K562 (cell line): ENCODE measurements around the gene NQO2. TPM values are rescaled to one million over a fixed set of nuclear protein-coding genes. Genes with fewer than 3 reads are reported as not detected.

Experiments
- ATF1 ChIP-seq, 2 experiments: fragments of 450-650 bp in 1 of 2; IDR thresholded peaks; 2 replicates each; pipeline ENCODE4 v1.6.1; 2016; ENCODE audit warnings: missing compliant biosample characterization in 1 of 2, missing genetic modification characterization in 1 of 2
- BDP1 ChIP-seq: IDR thresholded peaks from 3 replicates; pipeline ENCODE4 v1.6.1; 2011; ENCODE audit not compliant: insufficient read length, insufficient read depth
- COPS2 ChIP-seq: fragments of 450-650 bp; conservative IDR thresholded peaks from 2 replicates; pipeline ENCODE4 v1.6.1; 2016; ENCODE audit warnings: mild to moderate bottlenecking, moderate library complexity
- CREB5 ChIP-seq: fragments of 250-450 bp; sonication (Bioruptor Pico); IDR thresholded peaks from 2 replicates; pipeline ENCODE4 v1.5.0; 2020; ENCODE audit warnings: mild to moderate bottlenecking
- GABPA ChIP-seq: fragments of 200-800 bp; sonication (Bioruptor generic); conservative IDR thresholded peaks from 2 replicates; pipeline ENCODE4 v1.6.1; 2016; ENCODE audit warnings: low read depth, missing genetic modification characterization, missing compliant biosample characterization
- HCFC1 ChIP-seq: IDR thresholded peaks from 2 replicates; pipeline ENCODE4 v1.6.1; 2012; ENCODE audit warnings: low read depth, low read length, improper control_type of control experiment
- HNRNPL ChIP-seq: fragments of 200-400 bp; formaldehyde crosslinking; IDR thresholded peaks from 2 replicates; pipeline ENCODE4 v1.6.1; 2017; ENCODE audit warnings: low read depth, mild to moderate bottlenecking, low read length
- HSF4 ChIP-seq: fragments of 250-450 bp; sonication (Bioruptor Pico); IDR thresholded peaks from 2 replicates; pipeline ENCODE4 v2.1.2; 2022; ENCODE audit warnings: mild to moderate bottlenecking, moderate library complexity, borderline replicate concordance
- MBD1 ChIP-seq: fragments of 250-450 bp; sonication (Bioruptor Pico); IDR thresholded peaks from 2 replicates; pipeline ENCODE4 v1.8.0; 2022; ENCODE audit warnings: inconsistent platforms
- MECOM ChIP-seq: fragments of 250-450 bp; sonication (Bioruptor Pico); IDR thresholded peaks from 2 replicates; pipeline ENCODE4 v1.8.0; 2022; ENCODE audit warnings: inconsistent platforms
- MXD1 ChIP-seq: fragments of 250-450 bp; sonication (Bioruptor Pico); IDR thresholded peaks from 2 replicates; pipeline ENCODE4 v1.8.0; 2021; ENCODE audit warnings: borderline replicate concordance, mild to moderate bottlenecking, moderate library complexity; ENCODE audit not compliant: poor library complexity, severe bottlenecking
- NBN ChIP-seq: fragments of 450-650 bp; IDR thresholded peaks from 2 replicates; pipeline ENCODE4 v1.6.1; 2016; ENCODE audit warnings: low read depth, mild to moderate bottlenecking
- PCBP1 ChIP-seq: fragments of 200-400 bp; formaldehyde crosslinking; IDR thresholded peaks from 2 replicates; pipeline ENCODE4 v1.6.1; 2018; ENCODE audit warnings: mild to moderate bottlenecking, low read depth, low read length; ENCODE audit not compliant: poor library complexity, severe bottlenecking
- POLR2AphosphoS2 ChIP-seq: IDR thresholded peaks from 2 replicates; pipeline ENCODE4 v1.6.1; 2012; ENCODE audit warnings: low read length, improper control_type of control experiment
- RBM17 ChIP-seq: fragments of 200-400 bp; formaldehyde crosslinking; IDR thresholded peaks from 2 replicates; pipeline ENCODE4 v1.6.1; 2017; ENCODE audit warnings: low read depth, mild to moderate bottlenecking, low read length, borderline replicate concordance
- SMARCB1 ChIP-seq: IDR thresholded peaks from 2 replicates; pipeline ENCODE4 v1.6.1; 2011; ENCODE audit warnings: improper control_type of control experiment, low read depth; ENCODE audit not compliant: insufficient read length
- TCF3 ChIP-seq: sonication (generic); formaldehyde crosslinking; IDR thresholded peaks from 2 replicates; pipeline ENCODE4 v1.4.0; 2020; ENCODE audit warnings: mild to moderate bottlenecking, missing genetic modification reagents
- ZKSCAN8 ChIP-seq: fragments of 200-800 bp; sonication (Bioruptor generic); IDR thresholded peaks from 2 replicates; pipeline ENCODE4 v1.6.1; 2016; ENCODE audit warnings: missing genetic modification characterization, missing compliant biosample characterization
- ZNF24 ChIP-seq: fragments of 450-650 bp; IDR thresholded peaks from 2 replicates; pipeline ENCODE4 v1.6.1; 2016
- ZNF592 ChIP-seq: fragments of 450-650 bp; IDR thresholded peaks from 2 replicates; pipeline ENCODE4 v1.6.1; 2017; ENCODE audit warnings: antibody characterized with exemption, mild to moderate bottlenecking
- polyA plus RNA-seq, 8 experiments: library from polyadenylated mRNA; depleted of rRNA in 4 of 8; stranded (reverse) in 5 of 8; unstranded in 3 of 8; fragments of >200 nt; fragmentation: Nextera tagmentation in 2 of 8; fragmentation: Illumina TruSeq in 1 of 8; extraction: Ambion mirVana in 2 of 8; extraction: Trizol in 1 of 8; gene quantifications; 2 replicates each; pipeline versions ENCODE4 v1.2.1 to v1.2.3, GENCODE V29; 2011 to 2014; ENCODE audit warnings: inconsistent platforms in 1 of 8, missing spikeins in 1 of 8
- total RNA-seq, 7 experiments: library from RNA; depleted of rRNA in 6 of 7; stranded (reverse); fragments of >200 nt in 6 of 7; fragmentation: Illumina TruSeq in 2 of 7; extraction: Trizol in 2 of 7; gene quantifications; 2 replicates each; pipeline versions ENCODE4 v1.2.1 to v1.2.3, GENCODE V29; 2011 to 2021; ENCODE audit warnings: low replicate concordance in 1 of 7

Gene NQO2
- total and polyA plus RNA-seq, 9 of the 15 experiments (the other 6 are each of a cell fraction or from before 2014, with no cell fraction given), result 54.6 to 214 (median 116) TPM

GRCh38 chr6:3022765-3023662 lies 23.3 kb downstream of the NQO2 start (continued):
- TF ChIP-seq ZNF592, result no peak
- peak; percentile 52; the same call in 1 of the 2 replicates for TF ChIP-seq HSF4 (CRISPR knock-in tag)
- TF ChIP-seq ATF1 (CRISPR knock-in tag; IDR thresholded peaks at IDR 0.05), result no peak
- TF ChIP-seq ATF1 (tag; IDR thresholded peaks at IDR 0.05), result no peak
- no peak for TF ChIP-seq RBM17
- TF ChIP-seq BDP1, result no peak
- TF ChIP-seq HCFC1, result no peak
- TF ChIP-seq COPS2, result no peak
- no peak for TF ChIP-seq SMARCB1
- TF ChIP-seq MECOM (CRISPR knock-in tag), result peak; percentile 68; the same call in 1 of the 2 replicates
- no peak for TF ChIP-seq CREB5 (CRISPR knock-in tag)
- TF ChIP-seq TCF3 (CRISPR knock-in tag), result no peak
- no peak for TF ChIP-seq ZNF24
- no peak for TF ChIP-seq HNRNPL
- TF ChIP-seq PCBP1, result no peak
- TF ChIP-seq GABPA (tag), result no peak
- no peak; the same call in 1 of the 2 replicates for TF ChIP-seq POLR2AphosphoS2
- 0 out of 2 replicates have a peak, but pooled peaks have one; percentile 48 for TF ChIP-seq ZKSCAN8
- TF ChIP-seq MBD1 (CRISPR knock-in tag), result no peak
- no peak; the same call in 1 of the 2 replicates for TF ChIP-seq NBN
- TF ChIP-seq MXD1 (CRISPR knock-in tag), result no peak
